Dermis microvascular lymphatic vessel endothelial cell (primary cell): ENCODE results near the gene RAMP3. TPM values are rescaled to one million over a fixed set of nuclear protein-coding genes. Genes with fewer than 3 reads are reported as not detected.
"Not testable (repeated sequence)": the region's sequence is repeated elsewhere in the genome, so short reads cannot be mapped to it uniquely, and the experiment has no call there.

Experiments used
- DNase-seq, 2 donors: peaks; one replicate each; pipeline versions ENCODE4 v3.0.0 to v3.0.0-alpha.2; 2010; ENCODE audit warnings: low read depth in 2 of 2
- total RNA-seq: library from RNA; depleted of rRNA; stranded (reverse); fragments of >200 nt; gene quantifications from 2 replicates; pipeline ENCODE4 v1.2.1, GENCODE V29; 2014

RAMP3 gene
- total RNA-seq, 1 donor from 2014 or later = 32.3 TPM

DNA sequence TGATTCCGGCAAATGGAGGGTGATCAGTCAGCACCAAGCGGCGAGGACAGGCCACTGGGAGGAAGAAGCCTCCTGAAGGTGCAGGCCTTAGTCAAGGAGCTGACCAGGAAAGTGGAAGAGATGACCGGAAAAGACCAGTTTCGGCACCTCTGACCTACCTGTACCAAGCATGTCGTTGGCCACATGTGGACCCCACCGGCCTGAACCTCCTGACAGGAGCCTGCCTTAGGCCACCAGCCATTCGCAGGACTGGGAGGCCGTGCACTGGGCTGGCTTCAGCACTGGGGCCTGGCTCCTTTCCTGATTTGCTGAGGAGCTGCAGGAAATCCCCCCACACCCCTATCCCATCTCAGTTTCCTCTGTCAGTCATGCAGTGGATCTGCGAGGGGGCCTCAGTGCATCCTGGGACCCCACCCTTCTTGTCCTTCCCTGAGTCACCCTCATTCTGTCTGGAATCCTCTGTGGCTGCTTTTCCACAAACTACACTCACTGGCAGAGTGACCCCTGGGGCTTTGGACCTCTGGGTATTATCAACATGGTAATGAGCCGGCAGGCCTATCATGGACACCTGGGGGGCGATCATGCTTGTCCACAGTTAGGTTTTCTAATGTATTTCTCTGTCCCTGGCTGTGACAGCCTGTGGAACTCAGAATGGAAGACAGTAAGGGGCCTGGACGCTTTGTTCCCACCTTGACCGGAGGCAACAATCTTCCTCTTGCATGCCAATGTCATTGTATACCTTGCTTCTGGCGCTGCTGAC, 33.0 kb downstream of the RAMP3 start:
- no peak for DNase-seq

GRCh38 chr7:45191396-45191795, 33.8 kb downstream of the RAMP3 start:
- DNase-seq = no peak

- DNase-seq = peak; percentile 44 to 65
Measured at GRCh38 chr7:45192621-45193041, 35.0 kb downstream of the RAMP3 start.

GRCh38 chr7:45193828-45194227, 36.2 kb downstream of the RAMP3 start:
- DNase-seq = no peak

DNA sequence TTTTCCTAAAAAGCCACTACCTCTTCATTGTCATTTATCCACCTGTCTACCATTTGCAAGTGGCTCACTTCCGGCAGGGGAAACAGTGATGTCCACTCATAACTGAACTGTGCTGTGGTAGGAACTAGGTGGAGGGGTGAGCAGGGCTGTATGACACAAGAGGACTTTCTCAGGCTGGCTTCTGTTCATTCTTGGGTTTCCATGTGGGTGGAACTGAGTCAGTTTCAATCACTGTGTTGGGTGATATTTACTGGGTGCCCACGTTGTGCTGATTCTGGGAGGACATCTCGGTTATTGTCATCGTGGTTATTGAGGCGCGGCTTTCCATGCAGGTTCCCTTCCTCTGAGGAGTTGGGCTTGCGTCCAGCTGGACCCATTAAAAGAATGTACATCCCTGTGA, 38.8 kb downstream of the RAMP3 start:
- no peak for DNase-seq

DNA sequence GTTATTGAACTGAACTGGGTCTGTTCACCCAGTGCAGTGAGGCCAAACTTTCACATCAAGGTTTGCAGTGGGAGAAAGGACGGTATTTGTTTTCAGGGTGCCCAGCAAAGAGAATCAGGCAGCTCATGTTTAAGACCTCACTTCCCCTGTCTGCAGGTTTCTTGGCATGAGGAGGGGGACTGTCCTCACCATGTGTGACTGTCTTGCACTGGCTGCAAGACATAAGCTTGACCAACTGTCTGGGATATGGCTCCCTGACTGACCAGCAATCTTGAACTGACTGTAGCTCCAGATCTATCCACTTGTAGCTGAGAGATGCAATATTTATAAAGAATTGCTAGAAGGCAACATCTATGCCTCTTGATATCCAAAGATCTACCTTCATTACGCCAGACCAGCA, 39.9 kb downstream of the RAMP3 start:
- DNase-seq = no peak

GRCh38 chr7:45198986-45199385, 41.4 kb downstream of the RAMP3 start:
- DNase-seq = no peak

DNA sequence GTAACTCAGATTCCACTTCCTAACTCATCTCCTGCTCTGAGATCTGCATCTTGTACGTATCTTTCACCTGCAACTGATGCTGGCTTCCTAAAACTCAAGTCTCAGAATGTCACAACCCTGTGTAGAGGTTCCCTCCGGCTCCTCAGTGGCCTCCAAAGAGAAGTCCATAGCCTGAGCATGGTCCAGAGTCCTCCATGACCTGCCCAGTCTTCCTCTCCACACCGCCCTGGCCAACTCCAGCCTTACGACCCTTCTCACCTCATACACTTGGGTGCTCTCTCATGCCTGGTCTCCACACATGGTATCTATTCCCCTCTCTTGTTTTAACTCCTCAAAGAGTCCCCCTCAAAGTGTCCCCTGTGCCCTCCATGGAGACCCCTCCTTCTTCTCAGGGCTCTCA, 41.9 kb downstream of the RAMP3 start:
- no peak for DNase-seq

GRCh38 chr7:45202625-45203024, 45.0 kb downstream of the RAMP3 start:
- no peak for DNase-seq

DNA sequence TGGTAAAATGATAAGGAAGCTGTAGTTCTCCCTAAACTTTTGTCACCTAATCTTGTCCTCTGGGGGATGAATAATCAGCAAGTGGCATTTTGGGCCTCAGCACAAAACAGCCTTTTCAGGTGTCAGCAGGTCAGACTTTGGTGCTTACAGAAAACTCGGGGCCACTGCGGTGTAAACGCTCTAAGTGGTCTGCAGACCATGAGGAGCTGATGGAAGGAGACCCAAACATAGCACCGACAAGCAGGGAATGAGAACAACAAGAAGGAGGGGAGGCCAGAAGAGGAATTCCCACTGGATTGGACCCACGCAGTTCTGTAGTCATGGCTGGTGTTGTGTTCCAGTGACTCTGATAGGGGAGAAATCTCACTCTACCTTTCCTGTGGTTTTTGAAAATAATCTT, 45.4 kb downstream of the RAMP3 start:
- no peak for DNase-seq

DNA sequence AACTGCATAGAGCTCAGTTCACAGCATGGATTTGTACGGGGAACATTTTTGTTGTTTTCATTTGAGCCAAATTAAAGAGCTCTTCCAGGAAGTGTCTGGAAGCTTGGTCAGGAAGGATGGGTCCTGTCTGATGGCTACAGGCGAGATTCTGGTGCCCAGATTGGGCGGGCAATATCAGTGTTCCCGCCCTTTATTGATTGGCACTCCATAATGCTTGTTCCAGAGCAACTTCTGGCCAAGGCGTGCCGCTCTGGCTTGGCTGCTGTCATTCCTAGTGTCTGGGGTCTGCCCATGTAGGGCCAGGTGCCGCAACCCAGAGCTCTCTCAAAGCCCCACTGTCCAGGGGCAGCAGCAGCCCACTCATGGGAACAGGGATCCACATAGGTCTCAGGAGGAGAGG, 45.9 kb downstream of the RAMP3 start:
- DNase-seq = no peak

DNA sequence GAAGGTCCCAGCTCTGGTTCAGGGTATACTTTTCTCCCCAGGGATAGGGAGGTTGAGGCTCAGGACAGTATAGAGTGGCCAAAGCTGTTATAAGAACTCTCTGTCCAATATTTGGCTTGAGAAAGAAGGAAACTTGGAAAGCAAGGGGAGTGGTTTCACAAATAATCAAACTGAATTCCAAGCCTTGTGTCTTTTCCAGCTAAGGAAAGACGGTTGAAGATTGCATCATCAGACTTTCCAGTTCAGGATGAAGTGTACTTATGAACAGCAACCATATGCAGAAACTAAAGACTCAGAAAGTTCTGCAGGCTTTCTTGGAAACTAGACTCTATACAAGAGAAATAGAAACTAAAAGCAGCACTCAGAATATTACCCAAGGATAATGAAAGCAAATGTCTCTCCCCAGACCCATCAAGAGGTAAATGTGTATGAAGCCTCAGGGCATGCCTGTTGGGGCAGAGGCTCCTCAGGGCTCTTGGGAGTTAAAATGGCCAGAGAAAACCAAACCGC, 46.4 kb downstream of the RAMP3 start:
- DNase-seq = no peak

- DNase-seq = not testable (repeated sequence)
Measured at GRCh38 chr7:45206266-45206665, 48.7 kb downstream of the RAMP3 start.

DNA sequence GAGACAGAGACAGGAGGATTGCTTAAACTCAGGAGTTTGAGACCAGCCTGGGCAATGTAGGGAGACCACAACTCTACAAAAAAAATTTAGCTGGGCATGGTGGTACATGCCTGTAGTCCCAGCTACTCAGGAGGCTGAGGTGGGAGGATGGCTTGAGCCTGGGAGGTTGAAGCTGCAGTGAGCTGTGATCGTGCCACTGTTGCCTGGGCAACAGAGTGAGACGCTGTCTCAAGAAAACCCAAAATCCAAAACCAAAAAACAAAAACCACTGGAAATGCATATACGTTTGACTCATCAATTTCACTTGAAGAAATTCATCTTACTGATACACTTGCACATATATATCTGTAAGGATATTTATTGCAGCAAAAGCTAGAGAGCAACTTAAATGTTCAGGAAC, 52.3 kb downstream of the RAMP3 start:
- not testable (repeated sequence) for DNase-seq

DNA sequence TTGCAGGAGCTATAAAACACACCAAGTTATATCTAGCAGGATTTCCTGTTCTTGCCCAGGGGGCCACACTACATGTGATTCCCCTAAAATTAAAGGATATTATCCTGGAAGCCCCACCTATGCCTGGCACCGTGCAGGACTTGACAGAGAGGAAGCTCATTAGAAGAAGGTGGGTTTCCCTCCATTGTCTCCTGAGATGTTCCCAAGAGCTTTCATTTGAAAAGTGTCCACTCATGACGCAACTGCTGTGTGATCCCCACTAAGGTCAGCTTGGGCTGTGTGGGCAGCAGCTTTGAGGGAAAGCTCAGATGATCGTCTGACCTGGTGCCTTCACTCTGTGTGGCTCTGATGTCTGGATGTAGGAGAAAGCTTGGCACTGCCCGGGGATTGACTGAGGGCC, 53.5 kb downstream of the RAMP3 start:
- DNase-seq = no peak

DNA sequence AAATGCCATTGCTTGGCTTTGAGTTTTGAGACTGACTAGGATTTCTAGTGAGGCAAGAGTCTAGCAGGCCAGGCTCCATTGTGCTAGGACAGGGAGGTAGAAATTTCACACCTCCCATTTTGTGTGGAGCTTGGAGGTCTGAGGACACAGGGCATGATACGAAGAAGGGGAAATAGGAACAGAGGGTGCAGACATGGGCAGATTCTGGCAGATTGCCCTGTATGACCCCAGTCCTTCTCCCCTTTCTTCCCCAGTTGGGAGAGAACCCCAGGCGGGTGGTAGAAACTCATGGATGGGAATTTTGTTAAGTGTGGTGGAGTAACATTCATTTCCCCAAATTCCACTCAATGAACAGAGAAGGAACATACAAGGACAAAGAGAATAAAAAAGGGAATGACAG, 54.4 kb downstream of the RAMP3 start:
- DNase-seq = no peak

GRCh38 chr7:45212606-45213005, 55.0 kb downstream of the RAMP3 start:
- DNase-seq = no peak

- no peak for DNase-seq
Measured at GRCh38 chr7:45215601-45216062, 58.0 kb downstream of the RAMP3 start.

- DNase-seq = no peak
Measured at GRCh38 chr7:45216181-45216580, 58.6 kb downstream of the RAMP3 start.

- no peak for DNase-seq
Measured at GRCh38 chr7:45216622-45217165, 59.1 kb downstream of the RAMP3 start.

- peak in 1 of 2 donors; percentile 9 for DNase-seq
Measured at GRCh38 chr7:45217358-45217757, 59.8 kb downstream of the RAMP3 start.

DNA sequence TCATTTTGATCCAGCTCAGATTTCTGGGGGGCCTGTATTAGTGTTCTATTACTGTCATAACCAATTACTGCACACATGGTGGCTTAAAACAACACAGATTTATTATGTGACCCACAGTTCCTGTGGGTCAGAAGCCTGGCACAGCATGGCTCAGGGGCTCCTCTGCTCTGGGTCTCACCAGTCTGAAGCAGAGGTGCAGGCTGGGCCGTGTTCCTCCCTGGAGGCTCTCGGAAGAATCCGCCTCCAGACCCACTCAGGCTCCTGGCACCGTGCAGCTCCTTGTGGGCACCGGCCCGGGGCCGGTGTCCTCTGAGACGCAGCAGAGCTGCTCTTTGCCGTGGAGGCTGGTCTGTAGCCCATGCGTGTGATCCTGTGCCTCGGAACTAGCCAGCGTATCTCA, 61.5 kb downstream of the RAMP3 start:
- no peak for DNase-seq

- no peak for DNase-seq
Measured at GRCh38 chr7:45219801-45220435, 62.3 kb downstream of the RAMP3 start.
